ENCODE data around the gene CLTA.

The CLTA gene

GRCh38 chr9:36163786-36164170, 26.9 kb upstream of the CLTA start:
- in situ Hi-C loops (cut with MboI; ENCODE audit: low pct_unique_long_range_greater_than_20kb, low sequenced_read_pairs, unreplicated experiment): no loop called here
- no peak for TF ChIP-seq CTCF (IDR thresholded peaks at IDR 0.05; ENCODE audit: extremely low read depth, insufficient read depth, missing control alignments)
- DNase-seq (ENCODE audit: low spot score): no peak

DNA sequence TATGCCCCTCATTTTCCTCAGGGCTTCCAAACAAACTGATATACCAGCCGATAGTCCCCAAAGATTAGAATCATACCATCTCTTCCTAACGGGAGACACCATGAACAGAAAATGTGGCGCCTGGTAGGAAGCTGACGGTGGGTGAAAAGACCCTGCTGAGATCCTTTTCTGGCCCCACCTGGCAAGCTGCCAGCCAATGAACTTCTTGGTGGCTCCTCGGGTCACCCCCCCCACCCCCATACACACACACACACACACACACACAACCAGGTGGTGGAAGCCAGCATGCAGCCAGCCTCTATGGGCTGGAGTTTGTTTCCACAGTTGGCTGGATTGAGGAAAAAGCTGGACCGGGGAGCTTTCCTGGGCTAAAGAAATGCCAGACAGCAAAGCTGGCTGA, 26.3 kb upstream of the CLTA start:
- DNase-seq (ENCODE audit: low spot score): no peak
- no peak for TF ChIP-seq CTCF (IDR thresholded peaks at IDR 0.05; ENCODE audit: extremely low read depth, insufficient read depth, missing control alignments)
- in situ Hi-C loops (cut with MboI; ENCODE audit: low pct_unique_long_range_greater_than_20kb, low sequenced_read_pairs, unreplicated experiment): no loop called here

GRCh38 chr9:36164989-36165388, 25.7 kb upstream of the CLTA start:
- in situ Hi-C loops (cut with MboI; ENCODE audit: low pct_unique_long_range_greater_than_20kb, low sequenced_read_pairs, unreplicated experiment): loop anchor here (5.0 kb wide), 1 partner anchor 63 kb away; no protein-coding TSS in a partner anchor
- no peak for TF ChIP-seq CTCF (IDR thresholded peaks at IDR 0.05; ENCODE audit: extremely low read depth, insufficient read depth, missing control alignments)
- DNase-seq (ENCODE audit: low spot score): no peak

DNA sequence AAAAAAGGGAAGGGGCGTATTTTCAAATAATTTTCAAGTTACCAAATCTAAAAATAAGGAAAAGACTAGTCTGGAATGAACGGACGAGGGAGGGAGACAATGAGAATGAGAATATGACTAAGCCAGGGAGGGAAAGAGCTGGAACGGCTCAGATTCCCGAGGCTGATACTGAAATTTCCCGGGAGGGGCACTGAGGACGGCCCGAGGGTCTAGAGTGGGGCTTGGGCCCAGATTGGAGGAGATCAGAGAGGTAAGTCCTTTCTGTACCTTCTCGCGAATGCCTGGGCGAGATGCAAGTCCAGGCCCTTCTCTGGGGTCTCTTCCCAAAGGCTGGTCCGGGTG, 24.9 kb upstream of the CLTA start:
- in situ Hi-C loops (cut with MboI; ENCODE audit: low pct_unique_long_range_greater_than_20kb, low sequenced_read_pairs, unreplicated experiment): loop anchor here (5.0 kb wide), 1 partner anchor 63 kb away; no protein-coding TSS in a partner anchor
- TF ChIP-seq CTCF (IDR thresholded peaks at IDR 0.05; ENCODE audit: extremely low read depth, insufficient read depth, missing control alignments): no peak
- no peak for DNase-seq (ENCODE audit: low spot score)

- in situ Hi-C loops (cut with MboI; ENCODE audit: low pct_unique_long_range_greater_than_20kb, low sequenced_read_pairs, unreplicated experiment): loop anchor here (5.0 kb wide), 1 partner anchor 64 kb away; no protein-coding TSS in a partner anchor
- TF ChIP-seq CTCF (IDR thresholded peaks at IDR 0.05; ENCODE audit: extremely low read depth, insufficient read depth, missing control alignments): peak; percentile 97
- DNase-seq (ENCODE audit: low spot score): peak; percentile 93
Measured at GRCh38 chr9:36166168-36166927, 24.4 kb upstream of the CLTA start.

DNA sequence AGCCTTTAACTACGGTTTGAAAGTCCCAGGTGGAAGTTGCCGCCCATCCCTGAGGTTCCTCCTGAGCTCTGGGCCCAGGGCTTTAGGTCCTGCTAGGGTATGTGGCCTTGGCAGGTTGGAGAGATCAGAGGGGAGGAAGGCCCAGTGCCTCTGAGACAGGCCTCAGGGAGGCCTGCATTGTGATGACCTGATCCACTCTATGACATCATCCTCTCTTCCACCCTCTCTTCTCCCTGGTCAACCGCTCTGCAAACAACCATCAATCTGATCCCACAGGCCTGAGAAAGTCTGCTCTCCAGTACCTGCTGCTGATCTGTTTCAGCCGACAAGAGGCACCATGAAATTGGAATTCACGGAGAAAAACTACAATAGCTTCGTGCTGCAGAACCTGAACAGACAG, 21.6 kb upstream of the CLTA start, which contains the start of gene CCIN:
Gene CCIN (plus strand): TSS at position 223 of the 400 bp plus-strand sequence. CDS start 115 bp downstream, at position 338.
- no peak for TF ChIP-seq CTCF (IDR thresholded peaks at IDR 0.05; ENCODE audit: extremely low read depth, insufficient read depth, missing control alignments)
- in situ Hi-C loops (cut with MboI; ENCODE audit: low pct_unique_long_range_greater_than_20kb, low sequenced_read_pairs, unreplicated experiment): loop anchor here (5.0 kb wide), 1 partner anchor 67 kb away; no protein-coding TSS in a partner anchor
- DNase-seq (ENCODE audit: low spot score): no peak
